SK-N-SH treated with all-trans-retinoic acid at 6 μM for 48 hours (cell line): ENCODE results near the gene CYB5A.

Experiments used
- ATAC-seq: fragments of 200-7000 bp; cut with Tn5 transposase; 3 replicates; pipeline ENCODE4 v1.9.1; 2020; ENCODE audit warnings: mild to moderate bottlenecking, moderate library complexity
- ARNTL ChIP-seq: fragments of 450-650 bp; formaldehyde crosslinking; IDR thresholded peaks from 2 replicates; pipeline ENCODE4 v1.5.0; 2020; ENCODE audit warnings: low read depth, mild to moderate bottlenecking, moderate library complexity, borderline replicate concordance
- BACH2 ChIP-seq: fragments of 250-450 bp; sonication (Bioruptor Pico); IDR thresholded peaks from 2 replicates; pipeline ENCODE4 v1.9.0; 2021; ENCODE audit warnings: mild to moderate bottlenecking, borderline replicate concordance
- CREB5 ChIP-seq: fragments of 250-450 bp; sonication (Bioruptor Pico); IDR thresholded peaks from 2 replicates; pipeline ENCODE4 v1.5.1; 2020; ENCODE audit warnings: low read depth, mild to moderate bottlenecking, moderate library complexity
- CSRNP3 ChIP-seq: fragments of 250-450 bp; sonication (Bioruptor Pico); IDR thresholded peaks from 2 replicates; pipeline ENCODE4 v1.5.1; 2021; ENCODE audit warnings: mild to moderate bottlenecking, moderate library complexity
- ESRRG ChIP-seq: fragments of 250-450 bp; sonication (Bioruptor Pico); IDR thresholded peaks from 2 replicates; pipeline ENCODE4 v1.6.1; 2021; ENCODE audit warnings: mild to moderate bottlenecking
- GLIS3 ChIP-seq: fragments of 250-450 bp; sonication (Bioruptor Pico); IDR thresholded peaks from 2 replicates; pipeline ENCODE4 v1.5.0; 2020; ENCODE audit warnings: mild to moderate bottlenecking, moderate library complexity
- ISL1 ChIP-seq: fragments of 250-450 bp; sonication (Bioruptor Pico); IDR thresholded peaks from 2 replicates; pipeline ENCODE4 v2.1.2; 2022; ENCODE audit warnings: mild to moderate bottlenecking, moderate library complexity
- OSR1 ChIP-seq: fragments of 250-450 bp; sonication (Bioruptor Pico); IDR thresholded peaks from 2 replicates; pipeline ENCODE4 v1.8.0; 2022; ENCODE audit warnings: moderate library complexity, mild to moderate bottlenecking, inconsistent platforms
- PATZ1 ChIP-seq: fragments of 250-450 bp; sonication (Bioruptor Pico); IDR thresholded peaks from 2 replicates; pipeline ENCODE4 v1.8.0; 2020; ENCODE audit warnings: mild to moderate bottlenecking, moderate library complexity, borderline replicate concordance
- POU6F1 ChIP-seq: fragments of 250-450 bp; sonication (Bioruptor Pico); IDR thresholded peaks from 2 replicates; pipeline ENCODE4 v1.8.0; 2021; ENCODE audit warnings: low read depth, mild to moderate bottlenecking, moderate library complexity, borderline replicate concordance
- RARB ChIP-seq: fragments of 250-450 bp; sonication (Bioruptor Pico); IDR thresholded peaks from 2 replicates; pipeline ENCODE4 v1.8.0; 2021; ENCODE audit warnings: mild to moderate bottlenecking, moderate library complexity
- SNAI2 ChIP-seq: fragments of 250-450 bp; sonication (Bioruptor Pico); IDR thresholded peaks from 2 replicates; pipeline ENCODE4 v1.5.0; 2020; ENCODE audit warnings: mild to moderate bottlenecking, moderate library complexity
- TCF4 ChIP-seq: fragments of 250-450 bp; sonication (Bioruptor Pico); IDR thresholded peaks from 2 replicates; pipeline ENCODE4 v1.8.0; 2021; ENCODE audit warnings: mild to moderate bottlenecking, moderate library complexity, borderline replicate concordance
- TSHZ2 ChIP-seq: fragments of 250-450 bp; sonication (Bioruptor Pico); IDR thresholded peaks from 2 replicates; pipeline ENCODE4 v1.5.0; 2020; ENCODE audit warnings: mild to moderate bottlenecking, moderate library complexity
- ZC3H10 ChIP-seq: fragments of 250-450 bp; sonication (Bioruptor Pico); IDR thresholded peaks from 2 replicates; pipeline ENCODE4 v1.5.1; 2021; ENCODE audit warnings: mild to moderate bottlenecking, moderate library complexity
- ZFP30 ChIP-seq: fragments of 450-650 bp; formaldehyde crosslinking; IDR thresholded peaks from 2 replicates; pipeline ENCODE4 v1.5.0; 2022; ENCODE audit warnings: mild to moderate bottlenecking, moderate library complexity
- ZNF565 ChIP-seq: fragments of 450-650 bp; formaldehyde crosslinking; conservative IDR thresholded peaks from 2 replicates; pipeline ENCODE4 v1.5.0; 2020; ENCODE audit warnings: low read depth, mild to moderate bottlenecking, moderate library complexity
- ZNF8 ChIP-seq: fragments of 450-650 bp; formaldehyde crosslinking; IDR thresholded peaks from 2 replicates; pipeline ENCODE4 v1.5.0; 2020; ENCODE audit warnings: mild to moderate bottlenecking, moderate library complexity

CYB5A gene

GRCh38 chr18:74290794-74291471, 830 bp downstream of the CYB5A start:
- no peak for ATAC-seq
- no peak for TF ChIP-seq ARNTL (CRISPR knock-in tag)
- no peak for TF ChIP-seq ZC3H10
- no peak for TF ChIP-seq TSHZ2 (CRISPR knock-in tag)
- TF ChIP-seq POU6F1 (CRISPR knock-in tag) = no peak
- no peak for TF ChIP-seq ZFP30 (CRISPR knock-in tag)
- TF ChIP-seq TCF4 = no peak
- no peak for TF ChIP-seq ZNF565
- TF ChIP-seq PATZ1 (CRISPR knock-in tag) = no peak

GRCh38 chr18:74290021-74290420, 1.7 kb downstream of the CYB5A start:
- ATAC-seq = no peak
- no peak for TF ChIP-seq TSHZ2 (CRISPR knock-in tag)
- no peak for TF ChIP-seq GLIS3 (CRISPR knock-in tag)

- no peak for ATAC-seq
- TF ChIP-seq ZNF8 (CRISPR knock-in tag) (no peak), CREB5 (CRISPR knock-in tag) (no peak), PATZ1 (CRISPR knock-in tag) (no peak), RARB (CRISPR knock-in tag) (no peak), OSR1 (CRISPR knock-in tag) (no peak), ZFP30 (CRISPR knock-in tag) (no peak), ZNF565 (no peak), ESRRG (CRISPR knock-in tag) (no peak), ZC3H10 (no peak), ARNTL (CRISPR knock-in tag) (no peak), ISL1 (CRISPR knock-in tag) (no peak), SNAI2 (CRISPR knock-in tag) (no peak), CSRNP3 (CRISPR knock-in tag) (no peak), TCF4 (no peak), BACH2 (CRISPR knock-in tag) (no peak), TSHZ2 (CRISPR knock-in tag) (no peak)
Observed at GRCh38 chr18:74289137-74289536, 2.6 kb downstream of the CYB5A start.
